Measurements from ENCODE around the gene ARL6. TPM values are rescaled to one million over a fixed set of nuclear protein-coding genes. Genes with fewer than 3 reads are reported as not detected.

ARL6 gene
- total and polyA plus RNA-seq, 9 of the 15 experiments (the other 6 are each of a cell fraction or from before 2014, with no cell fraction given): 0.91 to 2.9 (median 2.3) TPM

- H3K9ac ChIP-seq (ENCODE audit: insufficient read depth in 1 of 2, low read depth in 2 of 2, low read length in 2 of 2): peak within 1 kb of the TSS; percentile 41 to 90; a peak in 3 of 4 replicates
- DNase-seq (ENCODE audit: extremely low read depth in 1 of 4, low spot score in 3 of 4) (peak; percentile 61 to 80 (median 69)), ATAC-seq (peak; percentile 100), FAIRE-seq (no peak)
- ChIA-PET CTCF (ENCODE audit: low intra/inter-chr PET ratio) (no interaction called here), POLR2A (interaction anchor here (0.6 to 1.0 kb wide), 2 partner anchors 14 to 16 kb away, joined by 3 read pairs; no protein-coding TSS in a partner anchor)
- in situ Hi-C loops (cut with MboI) (no loop called here), intact Hi-C loops (cut with micrococcal nuclease) (no loop called here)
- H4K20me1 ChIP-seq (replicated peaks; ENCODE audit: control insufficient read depth, insufficient read depth, low read length): no peaks in the 10 kb centered on the region
- WGBS (ENCODE audit: insufficient coverage, low coverage, missing lambda C conversion rate): 0% methylated on average over 1 of the region's 66 CpGs
- H3K4me3 ChIP-seq: peak within 1 kb of the TSS; percentile 39
- H3K36me3 ChIP-seq (ENCODE audit: control insufficient read depth, insufficient read depth, low read length): no peaks in the 10 kb centered on the region
- no peaks in the 10 kb centered on the region for H3K9me1 ChIP-seq (ENCODE audit: control insufficient read depth, insufficient read depth, low read length)
- no peaks in the 10 kb centered on the region for H3K9me3 ChIP-seq (replicated peaks; ENCODE audit: control insufficient read depth, insufficient read depth, low read depth, low read length)
- H3K4me2 ChIP-seq (ENCODE audit: insufficient read depth, low read length): peak within 1 kb of the TSS; percentile 70
- no TSS peak for BruUV-seq (replicated peaks)
- H3K4me1 ChIP-seq (replicated peaks in 1 of 2; ENCODE audit: control insufficient read depth in 2 of 2, insufficient read depth in 2 of 2, low read length in 2 of 2): peaks cover 0 to 14% of the 10 kb centered on the region in 2 experiments; a peak in 2 of 5 replicates
- peaks cover 13 to 26% of the 10 kb centered on the region in 2 experiments for H3K27me3 ChIP-seq (ENCODE audit: control insufficient read depth in 2 of 2, insufficient read depth in 2 of 2, low read length in 2 of 2)
- no peaks in the 10 kb centered on the region for H3K79me2 ChIP-seq (ENCODE audit: control insufficient read depth, insufficient read depth, low read length)
- peak within 1 kb of the TSS; percentile 82 for H2AFZ ChIP-seq (ENCODE audit: low read depth, low read length)
- H3K27ac ChIP-seq (ENCODE audit: extremely low read depth, low read depth, low read length): no peak within 1 kb of the TSS
- TF ChIP-seq XRCC3 (IDR thresholded peaks at IDR 0.05) (no peak), RBM25 (IDR thresholded peaks at IDR 0.05; ENCODE audit: low read depth, low read length, severe bottlenecking) (no peak), RREB1 (CRISPR knock-in tag; IDR thresholded peaks at IDR 0.05) (no peak), CXXC5 (CRISPR knock-in tag; IDR thresholded peaks at IDR 0.05) (peak; percentile 78), CBFA2T3 (IDR thresholded peaks at IDR 0.05) (no peak), CCNT2 (IDR thresholded peaks at IDR 0.05; ENCODE audit: borderline replicate concordance, extremely low read depth, insufficient read length, low read depth, low read length) (peak; percentile 30), STAT5A (IDR thresholded peaks at IDR 0.05; ENCODE audit: borderline replicate concordance, low read length) (no peak), RNF2 (IDR thresholded peaks at IDR 0.05) (0 out of 2 replicates have a peak, but pooled peaks have one; percentile 48), PHF21A (IDR thresholded peaks at IDR 0.05; ENCODE audit: borderline replicate concordance, low read depth) (no peak), HDAC1 (IDR thresholded peaks at IDR 0.05) (no peak), PTRF (tag; IDR thresholded peaks at IDR 0.05) (no peak), TCF7 (IDR thresholded peaks at IDR 0.05; ENCODE audit: borderline replicate concordance) (no peak), NFATC3 (IDR thresholded peaks at IDR 0.05) (no peak)
Observed at GRCh38 chr3:97821774-97822358, 57.3 kb downstream of the ARL6 start, which contains the start of gene CRYBG3. CRYBG3 (plus strand) TSS chr3:97822011; CDS start chr3:97822207, 196 bp downstream.
